CD14-positive monocyte (primary cell): ENCODE measurements around the gene PAGE1. TPM values are rescaled to one million over a fixed set of nuclear protein-coding genes. Genes with fewer than 3 reads are reported as not detected.

Experiments used
- DNase-seq, 3 donors: peaks; one replicate each; pipeline ENCODE4 v3.0.0-alpha.2; 2011 to 2022
- H2AFZ ChIP-seq: 2 replicates; pipeline ENCODE4 v1.6.0; 2012; ENCODE audit warnings: mild to moderate bottlenecking, low read depth, low read length, inconsistent platforms; ENCODE audit not compliant: insufficient read depth, poor library complexity, severe bottlenecking
- H3K27ac ChIP-seq, 2 donors: 1 replicate in 1 of 2; 2 replicates in 1 of 2; pipeline ENCODE4 v1.5.1; 2012 to 2013; ENCODE audit warnings: low read length in 2 of 2, control low read depth in 1 of 2, inconsistent platforms in 1 of 2, low read depth in 1 of 2, mild to moderate bottlenecking in 1 of 2
- H3K27me3 ChIP-seq, 2 donors: one replicate each; pipeline versions ENCODE4 v1.6.0 to v1.6.1; 2011 to 2013; ENCODE audit warnings: low read length in 2 of 2; ENCODE audit not compliant: control insufficient read depth in 2 of 2, insufficient read depth in 2 of 2
- H3K36me3 ChIP-seq, 2 donors: replicated peaks in 1 of 2; 1 replicate in 1 of 2; 2 replicates in 1 of 2; pipeline versions ENCODE4 v1.5.1 to v1.6.1; 2012 to 2013; ENCODE audit warnings: low read length in 2 of 2, control low read depth in 1 of 2, inconsistent platforms in 1 of 2, mild to moderate bottlenecking in 1 of 2; ENCODE audit not compliant: insufficient read depth in 2 of 2, control insufficient read depth in 1 of 2
- H3K4me1 ChIP-seq, 2 donors: 1 replicate in 1 of 2; 2 replicates in 1 of 2; pipeline versions ENCODE4 v1.5.1 to v1.6.1; 2012 to 2013; ENCODE audit warnings: low read length in 2 of 2, control low read depth in 1 of 2, inconsistent platforms in 1 of 2, mild to moderate bottlenecking in 1 of 2, moderate library complexity in 1 of 2; ENCODE audit not compliant: insufficient read depth in 2 of 2, control insufficient read depth in 1 of 2
- H3K4me2 ChIP-seq: replicated peaks from 2 replicates; pipeline ENCODE3; 2012; ENCODE audit warnings: low read length, moderate library complexity, mild to moderate bottlenecking; ENCODE audit not compliant: poor library complexity, severe bottlenecking; ENCODE audit errors: extremely low read depth
- H3K4me3 ChIP-seq, 3 experiments: fragments of 200-600 bp in 1 of 3; sonication (generic) in 1 of 3; replicated peaks in 1 of 3; 1 replicate in 2 of 3; 2 replicates in 1 of 3; pipeline ENCODE4 v1.5.1; 2011 to 2013; ENCODE audit warnings: low read length in 3 of 3, mild to moderate bottlenecking in 3 of 3, control low read depth in 2 of 3, low read depth in 2 of 3, inconsistent platforms in 1 of 3, moderate library complexity in 1 of 3
- H3K79me2 ChIP-seq: 2 replicates; pipeline ENCODE4 v1.6.0; 2012; ENCODE audit warnings: mild to moderate bottlenecking, control low read depth, inconsistent platforms, low read length, moderate library complexity; ENCODE audit not compliant: insufficient read depth
- H3K9ac ChIP-seq: 2 replicates; pipeline ENCODE4 v1.6.0; 2017; ENCODE audit warnings: low read length, mild to moderate bottlenecking; ENCODE audit not compliant: insufficient read depth, poor library complexity, severe bottlenecking
- H3K9me3 ChIP-seq, 2 donors: replicated peaks in 1 of 2; 1 replicate in 1 of 2; 2 replicates in 1 of 2; pipeline versions ENCODE4 v1.5.1 to v1.6.1; 2012 to 2013; ENCODE audit warnings: low read length in 2 of 2, control low read depth in 1 of 2; ENCODE audit not compliant: control insufficient read depth in 1 of 2, insufficient read depth in 1 of 2
- H4K20me1 ChIP-seq: 2 replicates; pipeline ENCODE4 v1.6.0; 2012; ENCODE audit warnings: mild to moderate bottlenecking, low read length, control low read depth, moderate library complexity; ENCODE audit not compliant: insufficient read depth
- H3K27ac Mint-ChIP-seq, 7 donors: one replicate each; pipeline ENCODE4 v1.8.0; 2020; ENCODE audit warnings: mild to moderate bottlenecking in 7 of 7, mixed read lengths in 7 of 7, moderate library complexity in 6 of 7, inconsistent platforms in 2 of 7
- H3K27me3 Mint-ChIP-seq, 3 donors: one replicate each; pipeline ENCODE4 v1.8.0; 2021 to 2022; ENCODE audit warnings: low read depth in 3 of 3, mild to moderate bottlenecking in 3 of 3, mixed read lengths in 3 of 3, moderate library complexity in 3 of 3, inconsistent platforms in 1 of 3
- H3K36me3 Mint-ChIP-seq, 2 donors: one replicate each; pipeline ENCODE4 v1.8.0; 2020; ENCODE audit warnings: mixed read lengths in 2 of 2, inconsistent platforms in 1 of 2, mild to moderate bottlenecking in 1 of 2
- H3K4me1 Mint-ChIP-seq: one replicate; pipeline ENCODE4 v1.8.0; 2020; ENCODE audit warnings: mild to moderate bottlenecking, mixed read lengths
- H3K4me3 Mint-ChIP-seq, 2 donors: one replicate each; pipeline ENCODE4 v1.8.0; 2020; ENCODE audit warnings: mild to moderate bottlenecking in 2 of 2, mixed read lengths in 2 of 2, moderate library complexity in 1 of 2
- H3K9me3 Mint-ChIP-seq, 7 donors: one replicate each; pipeline ENCODE4 v1.8.0; 2020 to 2022; ENCODE audit warnings: mixed read lengths in 7 of 7, mild to moderate bottlenecking in 6 of 7, moderate library complexity in 6 of 7, inconsistent platforms in 2 of 7
- CTCF ChIP-seq: fragments of 200-600 bp; IDR thresholded peaks from one replicate; pipeline ENCODE4 v1.8.0; 2022; ENCODE audit warnings: antibody characterized with exemption, mild to moderate bottlenecking
- WGBS: methylation state at CpG from one replicate; pipeline ENCODE4 v1.1.5; 2013; ENCODE audit warnings: missing lambda C conversion rate; ENCODE audit not compliant: insufficient coverage; 5-methylcytosine and 5-hydroxymethylcytosine counted together
- intact Hi-C, 2 donors: fragments of 100-400 bp; cut with micrococcal nuclease; formaldehyde crosslinking; loops; one replicate each; pipeline versions ENCODE4 v1.15.0 to v1.15.1; 2023
- polyA plus RNA-seq, 3 donors: library from polyadenylated mRNA; depleted of rRNA in 1 of 3; unstranded in 2 of 3; stranded (reverse) in 1 of 3; fragments of 300-500 nt in 2 of 3; fragments of >200 nt in 1 of 3; fragmentation: Illumina TruSeq in 2 of 3; gene quantifications; 1 replicate in 2 of 3; 2 replicates in 1 of 3; pipeline ENCODE4 v1.2.3, GENCODE V29; 2012 to 2021

Gene PAGE1
- polyA plus RNA-seq, 3 donors: not detected

DNA sequence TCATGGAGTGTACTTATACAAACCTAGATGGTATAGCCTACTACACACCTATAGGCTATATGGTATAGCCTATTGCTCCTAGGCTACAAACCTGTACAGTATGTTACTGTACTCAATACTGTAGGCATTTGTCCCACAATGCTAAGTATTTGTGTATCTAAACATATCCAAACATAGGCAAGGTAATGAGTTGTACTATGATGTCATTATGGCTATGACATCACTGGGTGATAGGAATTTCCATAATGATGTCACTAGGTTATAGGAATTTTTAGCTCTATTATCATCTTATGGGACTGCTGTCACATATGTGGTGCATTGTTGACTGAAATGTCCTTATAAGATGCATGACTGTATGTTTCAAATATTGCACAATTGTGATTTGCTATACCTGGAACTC, 5.5 kb upstream of the PAGE1 start:
- Histone ChIP-seq H3K27me3 (no peaks in the 10 kb centered on the region), H3K79me2 (no peaks in the 10 kb centered on the region), H3K9me3 (no peaks in the 10 kb centered on the region), H2AFZ (no peak overlapping the region), H3K27ac (no peak overlapping the region), H4K20me1 (no peaks in the 10 kb centered on the region), H3K36me3 (no peaks in the 10 kb centered on the region), H3K4me2 (no peak overlapping the region), H3K4me3 (no peak overlapping the region), H3K9ac (no peak overlapping the region), H3K4me1 (no peaks in the 10 kb centered on the region)
- Mint-ChIP-seq H3K27ac (no peak overlapping the region), H3K4me3 (no peak overlapping the region), H3K9me3 (peaks cover 0 to 8% (median 2%) of the 10 kb centered on the region in 7 donors), H3K36me3 (no peaks in the 10 kb centered on the region), H3K4me1 (no peaks in the 10 kb centered on the region), H3K27me3 (peaks cover 1 to 5% (median 5%) of the 10 kb centered on the region in 3 donors)
- no peak for DNase-seq
- intact Hi-C loops: no loop called here
- TF ChIP-seq CTCF: no peak

DNA sequence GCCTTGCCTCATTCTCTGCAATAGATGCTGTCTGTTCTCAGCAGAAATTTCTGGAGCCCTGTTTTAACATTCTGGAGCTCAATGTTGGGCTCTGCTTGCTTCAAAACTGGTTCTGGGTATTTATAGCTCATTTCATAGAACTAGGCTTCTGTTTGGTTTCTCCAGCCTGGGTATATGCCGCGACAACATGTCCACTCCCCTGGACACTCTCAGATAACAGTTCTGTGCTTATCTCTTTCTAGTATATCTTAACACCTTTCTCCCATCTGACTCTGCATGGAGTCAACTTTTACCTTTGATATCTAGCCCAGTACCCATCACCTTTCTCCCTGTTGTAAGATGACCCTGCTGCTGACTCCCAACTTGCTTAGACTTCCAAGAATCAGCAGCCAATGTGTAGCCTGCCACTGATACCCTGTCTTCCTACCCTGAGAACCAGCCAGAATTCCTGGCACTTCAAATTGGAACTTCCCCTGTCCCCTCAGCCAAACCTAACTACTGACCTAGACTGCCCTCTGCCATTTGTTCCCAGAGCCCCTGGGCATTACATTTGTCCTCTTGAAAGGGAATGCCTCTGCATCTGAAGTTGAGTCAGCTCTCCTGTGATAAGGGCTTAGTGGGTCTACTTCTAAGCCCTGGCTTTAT, 20.6 kb downstream of the PAGE1 start:
- Mint-ChIP-seq H3K9me3 (peaks cover 0 to 6% (median 3%) of the 10 kb centered on the region in 7 donors), H3K4me1 (no peaks in the 10 kb centered on the region), H3K27ac (no peak overlapping the region), H3K36me3 (no peaks in the 10 kb centered on the region), H3K27me3 (peaks cover 3 to 13% (median 5%) of the 10 kb centered on the region in 3 donors), H3K4me3 (no peak overlapping the region)
- no CpG with 5 or more reads among the region's 2 CpGs for WGBS
- H3K4me3 ChIP-seq: no peak overlapping the region
- H3K9ac ChIP-seq: no peak overlapping the region
- TF ChIP-seq CTCF: no peak
- no peak overlapping the region for H2AFZ ChIP-seq
- DNase-seq: no peak
- H3K36me3 ChIP-seq: no peaks in the 10 kb centered on the region
- H3K27me3 ChIP-seq: peaks cover 0 to 3% of the 10 kb centered on the region in 2 donors
- no peaks in the 10 kb centered on the region for H3K4me1 ChIP-seq
- no peaks in the 10 kb centered on the region for H3K9me3 ChIP-seq
- no peak overlapping the region for H3K4me2 ChIP-seq
- no peak overlapping the region for H3K27ac ChIP-seq
- no peaks in the 10 kb centered on the region for H4K20me1 ChIP-seq
- no peaks in the 10 kb centered on the region for H3K79me2 ChIP-seq
- intact Hi-C loops: no loop called here
